NB4 (cell line): ENCODE measurements around the gene HMCES.

ENCODE experiments used
- DNase-seq: peaks from one replicate; pipeline ENCODE4 v3.0.0; 2010; ENCODE audit warnings: low read depth
- H3K4me3 ChIP-seq: one replicate; pipeline ENCODE4 v1.5.1; 2011; ENCODE audit warnings: mild to moderate bottlenecking, low read depth, low read length, moderate library complexity
- CTCF ChIP-seq: IDR thresholded peaks from one replicate; pipeline ENCODE4 v1.5.1; 2012; ENCODE audit warnings: low read depth, low read length
- MAX ChIP-seq: IDR thresholded peaks from 2 replicates; pipeline ENCODE4 v1.6.1; 2011; ENCODE audit warnings: low read depth, low read length
- MYC ChIP-seq: IDR thresholded peaks from 2 replicates; pipeline ENCODE4 v1.6.1; 2011; ENCODE audit warnings: low read depth, low read length
- POLR2A ChIP-seq: IDR thresholded peaks from 2 replicates; pipeline ENCODE4 v1.6.1; 2011; ENCODE audit warnings: mild to moderate bottlenecking; ENCODE audit not compliant: insufficient read length; ENCODE audit errors: extremely low read depth

HMCES gene

GRCh38 chr3:129321887-129322286 is 43.2 kb downstream of the HMCES start:
- no peak for TF ChIP-seq MYC
- no peak for TF ChIP-seq POLR2A
- no peak for TF ChIP-seq MAX
- TF ChIP-seq CTCF, result no peak
- no peak for DNase-seq
- no peak overlapping the region for H3K4me3 ChIP-seq

GRCh38 chr3:129323651-129324294 is 45.1 kb downstream of the HMCES start:
- no peak for DNase-seq
- TF ChIP-seq CTCF (peak; percentile 11), MAX (no peak), MYC (no peak)
- no peak overlapping the region for H3K4me3 ChIP-seq

- no peak for TF ChIP-seq MAX
- TF ChIP-seq CTCF, result no peak
- no peak for TF ChIP-seq MYC
- TF ChIP-seq POLR2A, result no peak
- no peak overlapping the region for H3K4me3 ChIP-seq
- no peak for DNase-seq
Observed at GRCh38 chr3:129324855-129325254, 46.2 kb downstream of the HMCES start.

- DNase-seq, result no peak
- TF ChIP-seq POLR2A (no peak), MAX (no peak), CTCF (no peak), MYC (no peak)
- no peak overlapping the region for H3K4me3 ChIP-seq
Observed at GRCh38 chr3:129325383-129325782, 46.7 kb downstream of the HMCES start.

GRCh38 chr3:129326138-129326537 is 47.5 kb downstream of the HMCES start:
- DNase-seq, result no peak
- H3K4me3 ChIP-seq, result no peak overlapping the region
- no peak for TF ChIP-seq CTCF
- no peak for TF ChIP-seq MYC
- no peak for TF ChIP-seq POLR2A
- no peak for TF ChIP-seq MAX
